HG03280 (cell line): ENCODE results near the gene TUSC2.

ENCODE experiments used
- ATAC-seq: cut with Tn5 transposase; IDR thresholded peaks from one replicate; pipeline ENCODE4 v1.9.1; 2021; ENCODE audit warnings: mild to moderate bottlenecking, moderate library complexity; ENCODE audit not compliant: unreplicated experiment

Gene TUSC2

DNA sequence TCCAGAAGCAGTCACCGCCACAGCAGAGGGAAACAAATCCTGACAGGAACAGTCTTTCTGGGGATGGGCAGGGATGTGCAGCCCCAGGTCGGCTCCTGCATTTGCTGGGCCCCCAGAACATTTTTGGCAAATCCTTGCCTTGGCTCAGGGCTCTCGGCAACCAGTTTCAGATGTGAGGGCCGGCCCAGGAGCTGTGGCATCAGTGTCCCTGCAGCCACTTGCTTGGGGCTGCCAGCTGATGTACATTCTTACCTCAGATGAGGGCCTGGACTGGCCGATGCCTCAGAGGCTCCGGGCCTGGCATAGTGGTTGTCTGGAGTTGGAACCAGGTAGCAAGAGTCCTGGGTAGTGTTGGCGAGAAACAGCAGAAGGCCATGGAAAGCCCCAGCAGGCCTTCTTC is 26.8 kb upstream of the TUSC2 start:
- no peak for ATAC-seq

DNA sequence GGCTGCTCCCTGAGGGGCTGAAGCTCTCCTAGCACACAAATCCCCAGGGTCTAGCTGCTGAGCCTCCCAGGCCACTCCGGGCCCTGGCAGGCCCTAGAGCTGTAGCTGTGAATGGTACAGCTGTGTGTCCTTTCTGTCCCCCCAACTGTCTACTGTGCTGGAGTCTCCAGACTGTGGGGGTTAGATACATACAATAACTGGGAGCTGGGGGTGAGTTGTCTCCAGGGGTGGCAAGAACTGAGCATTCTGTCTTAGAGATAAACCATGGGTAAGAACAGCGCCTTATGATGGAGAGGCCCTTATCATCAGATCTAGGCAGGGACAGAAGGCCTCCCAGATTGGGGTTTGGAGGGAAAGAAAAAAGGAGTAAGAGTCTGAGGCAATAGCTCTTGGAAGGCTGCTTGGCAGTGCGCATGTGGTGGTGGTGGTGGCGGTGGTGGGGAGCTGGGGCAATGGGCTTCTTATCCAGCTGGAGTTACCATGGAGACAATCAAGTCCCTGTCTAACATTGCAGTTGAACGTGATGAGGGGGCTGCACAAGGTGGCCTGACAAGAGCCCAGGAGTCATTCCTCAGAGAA is 26.3 kb upstream of the TUSC2 start:
- ATAC-seq: no peak

DNA sequence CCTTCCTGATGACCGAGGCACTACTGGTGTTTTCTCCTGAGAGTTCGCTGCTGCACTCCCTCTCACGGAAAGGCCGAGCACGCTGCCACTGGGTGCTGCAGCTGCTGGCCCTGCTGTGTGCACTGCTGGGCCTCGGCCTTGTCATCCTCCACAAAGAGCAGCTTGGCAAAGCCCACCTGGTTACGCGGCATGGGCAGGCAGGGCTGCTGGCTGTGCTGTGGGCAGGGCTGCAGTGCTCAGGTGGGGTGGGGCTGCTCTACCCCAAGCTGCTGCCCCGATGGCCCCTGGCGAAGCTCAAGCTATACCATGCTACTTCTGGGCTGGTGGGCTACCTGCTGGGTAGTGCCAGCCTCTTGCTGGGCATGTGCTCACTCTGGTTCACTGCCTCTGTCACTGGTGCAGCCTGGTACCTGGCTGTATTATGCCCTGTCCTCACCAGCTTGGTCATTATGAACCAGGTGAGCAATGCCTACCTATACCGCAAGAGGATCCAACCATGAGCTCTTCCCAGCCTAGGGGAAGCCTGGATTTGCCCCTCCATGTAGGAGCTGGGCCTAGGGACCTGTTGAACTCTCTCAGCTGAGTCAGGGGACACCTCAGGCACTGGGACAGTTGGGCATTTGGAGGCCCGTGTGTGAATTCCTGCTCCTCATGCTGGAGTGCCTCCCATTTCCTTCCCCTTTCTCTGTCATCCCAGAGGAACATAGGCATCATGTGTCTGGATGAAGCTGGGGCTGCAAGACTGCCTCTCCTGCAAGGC is 25.4 kb upstream of the TUSC2 start:
- ATAC-seq: no peak

DNA sequence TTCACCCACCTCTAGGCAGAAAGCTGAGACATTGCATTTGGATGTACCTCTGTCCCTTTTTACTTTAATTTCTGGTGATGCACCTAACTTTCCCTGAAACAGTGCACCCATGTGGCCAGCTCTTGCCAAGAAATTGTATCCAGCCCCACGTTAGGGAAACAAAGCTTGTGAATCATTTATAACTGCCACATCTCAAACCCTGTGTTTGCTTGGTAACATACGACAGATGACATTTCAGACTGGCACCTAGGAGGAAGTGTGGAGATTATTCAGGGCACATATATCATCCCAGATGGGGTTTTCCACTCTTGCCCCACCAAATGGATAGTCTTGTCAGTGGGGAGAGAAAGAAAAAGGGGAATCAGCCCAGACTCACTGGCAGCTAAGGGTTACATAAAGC is 24.8 kb upstream of the TUSC2 start:
- ATAC-seq: no peak

DNA sequence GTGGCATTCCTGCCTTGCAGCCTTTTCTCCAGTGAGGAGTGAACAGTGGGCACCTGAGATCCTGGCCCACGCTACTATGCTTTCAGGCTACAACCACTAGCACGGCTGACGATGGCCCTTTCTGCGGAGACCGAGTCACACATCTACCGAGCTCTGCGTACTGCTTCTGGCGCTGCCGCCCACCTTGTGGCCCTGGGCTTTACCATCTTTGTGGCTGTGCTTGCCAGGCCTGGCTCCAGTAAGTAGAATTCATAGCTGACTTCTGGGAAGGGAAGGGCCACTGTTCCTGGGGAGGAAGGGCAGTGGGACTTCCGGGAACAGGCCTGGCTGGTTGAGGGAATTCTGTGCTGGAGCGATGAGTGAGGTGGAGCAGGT is 23.3 kb upstream of the TUSC2 start:
- ATAC-seq: no peak

DNA sequence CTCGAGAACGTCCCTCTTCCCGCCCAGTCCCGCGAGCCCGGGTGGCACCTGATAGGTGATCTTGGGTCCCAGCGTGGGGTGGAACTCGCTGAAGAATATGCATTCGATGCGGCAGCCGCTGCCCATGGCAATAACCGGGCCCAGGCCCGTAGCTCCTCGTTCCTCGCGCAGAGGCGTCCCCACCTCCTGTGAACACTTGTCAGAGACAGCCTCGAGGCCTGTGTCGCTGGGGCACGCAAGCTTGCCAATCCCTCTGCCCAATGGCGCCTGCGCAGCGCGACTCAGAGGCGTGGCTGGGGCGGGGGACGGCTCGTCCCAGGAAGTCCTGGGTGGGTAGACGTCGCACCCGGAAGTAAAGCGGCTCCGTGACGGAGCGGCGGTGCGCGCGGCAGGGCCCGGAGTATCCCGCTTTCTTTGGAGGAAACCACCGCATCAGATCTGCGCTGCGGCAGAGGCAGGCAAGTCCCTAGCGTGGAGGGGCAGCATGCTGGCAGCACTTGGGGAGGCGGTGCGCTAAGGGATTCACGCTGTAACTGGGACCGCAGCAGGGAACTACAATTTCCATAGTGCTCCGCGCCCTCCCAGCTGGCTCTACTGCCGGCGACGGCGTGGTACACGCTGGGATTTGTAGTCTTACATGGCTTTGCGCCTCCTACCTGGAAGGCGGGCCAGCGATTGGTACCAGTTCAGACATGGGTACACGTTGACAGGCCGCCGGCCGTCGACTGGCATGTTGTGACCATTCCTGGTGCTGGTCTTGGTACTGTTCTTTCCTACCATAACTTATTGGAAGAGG is 22.7 kb upstream of the TUSC2 start, which contains the start of the genes CYB561D2 and NPRL2:
TSS of gene CYB561D2 (plus strand) at position 336 of the 796 bp plus-strand sequence. CDS start 572 bp downstream, outside the sequence.
TSS of gene NPRL2 (minus strand) at position 249 of the 796 bp plus-strand sequence. CDS start at position 126, 123 bp downstream.
- ATAC-seq: peak; percentile 85

DNA sequence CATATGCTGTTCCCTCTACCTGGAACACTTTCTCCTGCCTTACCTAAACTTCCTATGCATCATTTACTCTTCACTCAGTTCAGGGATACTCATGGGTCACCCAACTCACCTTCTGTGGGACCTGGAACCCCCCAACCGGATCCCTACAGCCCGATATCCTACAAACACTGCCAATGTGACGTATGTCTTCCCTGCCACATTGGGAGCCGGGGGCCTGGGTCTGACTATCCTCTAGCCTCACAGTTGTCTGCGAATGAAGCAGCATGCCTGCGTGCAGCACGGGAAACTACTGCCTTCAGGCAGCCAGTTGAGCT is 22.1 kb upstream of the TUSC2 start:
- no peak for ATAC-seq

DNA sequence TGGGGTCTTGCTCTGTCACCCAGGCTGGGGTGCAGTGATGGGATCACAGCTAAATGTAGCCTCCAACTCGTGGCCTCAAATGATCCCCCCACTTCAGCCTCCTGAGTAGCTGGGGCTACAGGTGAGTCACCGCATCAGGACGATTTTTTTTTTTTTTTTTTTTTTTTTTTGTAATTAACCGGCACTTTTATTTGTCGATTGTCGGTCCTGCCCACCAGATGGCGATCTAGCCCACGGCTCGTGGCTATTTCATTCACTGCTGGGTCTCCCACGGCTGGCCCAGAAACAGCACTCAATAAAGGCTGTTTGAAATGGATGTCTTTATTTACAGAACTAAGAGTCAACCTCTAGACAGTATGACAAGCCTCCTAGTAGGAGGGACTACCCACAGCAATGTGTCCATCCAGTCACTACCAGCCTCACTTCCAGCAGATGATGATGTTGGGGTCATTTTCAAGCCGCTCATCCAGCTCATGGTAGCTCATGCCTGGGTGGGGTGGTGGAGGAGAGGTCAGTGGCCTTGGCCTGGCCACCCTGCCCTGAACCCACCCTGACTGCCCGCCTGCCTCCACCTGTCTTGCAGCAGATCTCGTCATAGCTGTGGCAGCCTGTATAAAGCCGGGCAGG is 19.3 kb upstream of the TUSC2 start:
- no peak for ATAC-seq

DNA sequence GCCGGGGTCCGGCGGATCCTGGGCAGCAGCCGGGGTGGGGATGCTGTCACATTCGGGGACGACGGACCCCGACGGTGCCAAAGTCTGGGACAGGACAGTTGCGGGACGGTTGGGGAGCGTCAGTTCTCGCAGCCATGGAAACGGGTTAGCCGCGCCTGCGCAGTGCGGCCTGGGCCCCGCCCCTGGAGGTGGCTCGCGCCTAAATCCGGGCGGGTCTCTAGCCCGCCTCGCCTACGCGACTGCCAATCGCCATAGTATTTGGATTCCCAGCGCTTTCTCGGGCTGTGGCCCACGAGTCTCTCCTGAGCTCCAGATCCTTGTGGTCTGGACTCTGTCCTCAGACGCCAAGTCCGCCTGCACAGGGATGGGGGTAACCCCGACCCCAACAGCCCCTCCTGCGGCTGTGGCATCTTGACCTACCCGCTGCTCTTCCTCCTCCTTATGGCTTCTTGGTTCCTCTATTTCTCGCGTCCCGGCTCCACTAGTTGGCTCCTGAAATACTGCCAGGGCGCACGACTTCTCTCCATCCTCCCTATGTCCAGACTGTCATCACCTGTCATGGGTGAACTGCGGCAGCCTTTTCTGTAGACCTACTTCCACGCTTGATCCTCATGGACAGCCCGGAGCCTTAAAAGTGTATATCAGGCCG is 17.7 kb upstream of the TUSC2 start, which contains the start of gene ZMYND10:
TSS of gene ZMYND10 (minus strand) at position 147 of the 649 bp plus-strand sequence. CDS start 153 bp downstream, outside the sequence.
- no peak for ATAC-seq

DNA sequence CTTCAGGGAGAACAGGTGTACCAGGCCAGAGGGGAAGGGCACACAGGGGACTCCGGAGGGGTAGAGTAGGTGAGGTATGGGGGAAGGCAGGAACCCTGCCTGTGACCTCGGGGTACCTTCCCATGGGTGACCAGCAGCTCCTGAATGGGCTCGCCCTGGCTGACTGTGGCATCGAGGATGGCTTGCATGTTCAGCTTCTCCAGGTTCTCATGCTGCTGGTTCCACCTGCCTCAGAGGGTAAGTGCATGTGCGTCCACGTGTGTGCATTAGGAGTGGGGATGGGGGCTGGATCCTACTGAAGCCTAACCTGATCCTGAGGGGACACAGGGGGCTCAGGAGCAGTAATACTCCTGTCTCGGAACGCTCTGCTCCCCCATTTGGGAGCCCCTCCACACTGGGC is 17.0 kb upstream of the TUSC2 start:
- ATAC-seq: no peak

DNA sequence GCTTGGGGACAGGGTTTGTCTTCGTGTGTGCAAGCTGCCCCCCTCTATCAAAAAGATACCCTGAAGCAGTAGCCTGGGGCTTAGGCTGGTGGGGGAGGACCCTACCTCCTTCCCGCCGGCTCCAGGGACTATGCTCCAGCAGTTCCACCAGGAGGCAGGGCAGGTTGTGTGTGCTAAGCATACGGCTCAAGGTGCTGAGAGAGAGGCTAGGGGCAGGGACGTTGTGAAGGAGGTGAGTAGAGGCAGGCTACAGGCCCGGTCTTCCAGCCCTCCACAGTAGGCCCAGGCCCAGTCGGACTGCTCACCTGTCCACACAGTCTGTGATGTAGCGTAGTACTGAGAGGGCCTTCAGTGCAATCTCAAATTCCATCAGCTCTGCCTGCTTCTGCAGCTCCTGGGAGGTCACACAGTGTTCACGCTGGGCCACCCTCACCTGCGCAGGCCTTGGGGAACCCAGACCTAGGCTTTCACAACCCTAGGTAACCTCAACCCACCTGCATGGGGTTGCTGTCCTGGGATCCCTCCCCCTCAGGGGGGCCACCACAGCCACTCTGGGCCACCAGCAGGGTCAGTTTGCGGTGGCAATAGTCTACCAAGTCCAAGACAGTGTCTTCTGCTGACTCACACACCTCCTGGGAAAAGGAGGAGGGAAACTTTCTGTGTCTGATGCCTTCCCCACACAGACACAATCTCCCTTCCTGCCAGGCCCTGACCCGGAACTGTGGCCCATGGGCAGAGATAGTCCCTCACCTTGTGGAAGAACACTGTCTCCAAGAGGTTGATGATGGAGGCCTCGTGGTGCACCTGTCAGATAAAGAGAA is 15.0 kb upstream of the TUSC2 start:
- ATAC-seq: no peak

DNA sequence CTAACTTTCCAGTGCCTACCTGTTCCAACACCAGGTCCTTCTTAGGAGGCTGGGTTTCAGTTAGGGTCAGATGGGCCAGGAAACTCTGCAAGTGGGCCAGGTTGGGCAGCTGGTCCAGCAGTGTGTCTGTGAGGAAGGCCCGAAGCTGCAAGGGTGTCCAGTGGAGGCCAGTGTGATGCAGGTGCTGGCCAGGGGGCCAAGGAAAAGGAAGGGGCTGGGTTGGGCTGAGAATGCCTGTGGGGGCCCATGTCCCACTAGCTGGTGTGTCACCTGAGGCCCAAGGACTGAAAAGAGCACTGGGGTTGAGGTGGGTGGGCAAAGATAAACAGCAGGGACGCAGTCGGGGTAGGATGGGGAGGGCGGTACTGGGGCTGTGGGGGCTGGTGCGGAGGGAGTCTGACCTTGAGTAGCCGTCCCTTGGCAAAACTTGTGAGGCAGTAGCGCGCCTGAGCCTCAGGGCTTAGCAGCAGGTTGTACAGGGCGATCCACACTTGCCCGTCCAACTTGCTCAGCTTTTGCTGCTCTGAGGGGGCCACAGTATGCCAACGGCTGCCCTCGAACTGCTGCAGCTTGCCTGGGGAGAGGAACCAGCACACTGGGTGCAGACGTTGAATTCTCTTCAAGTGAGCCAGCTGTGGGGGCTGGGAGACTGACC is 14.1 kb upstream of the TUSC2 start:
- ATAC-seq: no peak

DNA sequence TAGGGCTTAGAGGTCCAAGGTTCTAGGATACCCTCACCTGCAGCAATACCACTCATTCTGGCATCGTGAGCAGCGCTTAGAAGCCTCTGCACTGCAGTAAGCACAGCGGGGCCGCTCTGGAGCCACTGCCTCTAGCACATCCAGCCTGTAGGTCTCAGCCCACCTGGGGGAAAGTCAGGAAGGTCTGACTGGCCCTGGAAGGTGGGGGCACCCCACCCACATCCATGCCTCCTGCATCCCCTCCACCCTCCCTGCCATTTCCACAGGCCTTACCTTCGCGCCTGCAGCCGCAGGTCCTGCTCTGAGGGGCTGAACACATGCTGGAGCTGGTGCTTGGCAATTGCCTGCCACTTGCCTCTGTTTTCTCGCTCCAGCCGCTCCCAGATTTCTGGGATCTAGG is 13.5 kb upstream of the TUSC2 start:
- ATAC-seq: no peak

DNA sequence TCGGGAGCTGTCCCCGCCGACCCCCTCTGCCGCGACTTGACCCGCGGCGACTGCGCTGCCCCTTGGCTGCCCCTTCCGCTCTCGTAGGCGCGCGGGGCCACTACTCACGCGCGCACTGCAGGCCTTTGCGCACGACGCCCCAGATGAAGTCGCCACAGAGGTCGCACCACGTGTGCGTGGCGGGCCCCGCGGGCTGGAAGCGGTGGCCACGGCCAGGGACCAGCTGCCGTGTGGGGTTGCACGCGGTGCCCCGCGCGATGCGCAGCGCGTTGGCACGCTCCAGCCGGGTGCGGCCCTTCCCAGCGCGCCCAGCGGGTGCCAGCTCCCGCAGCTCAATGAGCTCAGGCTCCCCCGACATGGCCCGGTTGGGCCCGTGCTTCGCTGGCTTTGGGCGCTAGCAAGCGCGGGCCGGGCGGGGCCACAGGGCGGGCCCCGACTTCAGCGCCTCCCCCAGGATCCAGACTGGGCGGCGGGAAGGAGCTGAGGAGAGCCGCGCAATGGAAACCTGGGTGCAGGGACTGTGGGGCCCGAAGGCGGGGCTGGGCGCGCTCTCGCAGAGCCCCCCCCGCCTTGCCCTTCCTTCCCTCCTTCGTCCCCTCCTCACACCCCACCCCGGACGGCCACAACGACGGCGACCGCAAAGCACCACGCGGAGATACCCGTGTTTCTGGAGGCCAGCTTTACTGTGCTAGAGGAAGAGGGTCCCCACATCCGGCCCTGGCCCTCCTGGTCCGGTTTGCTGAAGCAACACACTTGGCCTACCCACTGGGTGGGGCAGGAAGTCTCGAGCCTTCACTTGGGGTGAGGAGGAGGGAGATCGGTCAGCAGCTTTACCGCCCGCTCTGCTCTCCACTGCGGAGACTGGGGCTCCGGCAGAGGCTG is 12.7 kb upstream of the TUSC2 start, which contains the start of gene RASSF1:
TSS of gene RASSF1 (minus strand) at position 389 of the 882 bp plus-strand sequence. CDS start at position 358, 31 bp downstream.
- ATAC-seq: no peak

DNA sequence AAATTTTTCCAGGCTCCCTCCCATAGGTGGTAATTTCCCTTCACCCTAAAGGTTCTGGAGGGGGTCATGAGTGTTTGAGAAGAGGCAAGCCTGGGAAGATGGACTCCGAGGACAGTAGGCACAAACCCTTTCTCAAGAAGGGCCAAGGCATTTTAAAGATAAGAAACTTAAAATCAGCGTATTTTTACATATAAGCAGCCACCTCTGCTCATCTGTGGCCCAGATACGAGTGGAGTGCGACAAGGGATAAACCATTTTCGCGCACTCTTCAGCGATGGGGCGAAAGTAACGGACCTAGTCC is 12.1 kb upstream of the TUSC2 start:
- ATAC-seq: no peak

DNA sequence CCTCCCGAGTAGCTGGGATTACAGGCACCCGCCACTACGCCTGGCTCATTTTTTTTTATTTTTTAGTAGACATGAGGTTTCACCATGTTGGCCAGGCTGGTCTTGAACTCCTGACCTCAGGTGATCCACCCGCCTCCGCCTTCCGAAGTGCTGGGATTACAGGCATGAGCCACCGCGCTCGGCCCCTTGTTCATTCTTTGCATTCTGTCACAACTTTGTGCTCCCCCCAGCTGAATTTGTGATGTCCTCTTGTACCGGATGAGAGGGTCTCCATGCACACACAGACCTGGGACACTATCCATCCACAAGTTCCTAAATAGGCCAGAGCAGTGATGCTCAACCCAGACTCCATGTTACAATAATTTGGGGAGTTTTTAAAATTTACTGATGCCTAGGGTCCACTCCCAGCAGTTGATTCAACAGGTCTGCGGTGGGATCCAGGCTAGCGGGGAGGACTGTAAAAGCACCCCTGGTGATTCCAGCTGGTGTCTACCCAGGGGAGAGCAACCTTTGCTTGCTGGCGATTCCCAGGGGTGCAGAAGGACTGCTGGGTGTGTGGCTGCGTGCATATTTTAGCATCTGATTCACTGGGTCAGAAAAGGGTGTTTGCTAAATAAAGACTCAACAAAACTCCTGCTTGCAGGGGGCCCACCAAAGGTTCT is 11.6 kb upstream of the TUSC2 start:
- ATAC-seq: no peak

DNA sequence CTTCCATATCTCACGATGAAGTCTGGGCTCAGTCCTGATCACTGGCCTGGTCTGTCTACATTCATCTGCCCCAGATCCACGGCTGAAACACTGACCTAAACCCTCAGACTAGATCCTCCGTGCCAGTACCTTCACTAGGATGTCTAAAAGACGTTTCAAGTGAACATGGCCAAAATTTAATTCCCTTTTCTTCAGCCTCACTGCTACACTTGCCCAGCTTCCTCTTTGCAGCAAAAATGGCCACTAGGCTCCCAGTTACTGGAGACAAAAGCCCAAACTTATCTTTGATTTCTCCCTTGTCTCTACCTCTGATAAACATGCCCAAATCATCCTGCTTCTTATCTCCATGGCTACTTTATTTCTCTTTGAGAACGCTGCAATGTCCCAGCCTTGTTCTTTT is 10.9 kb upstream of the TUSC2 start:
- no peak for ATAC-seq
